ENCODE measurements around the gene ASNSD1. TPM values are rescaled to one million over a fixed set of nuclear protein-coding genes. Genes with fewer than 3 reads are reported as not detected.
A peak's percentile ranks its signal among the peaks of the same experiment; 100 is the strongest.

ASNSD1 gene
- total and polyA plus RNA-seq, 2 of the 13 experiments (the other 11 are each of a cell fraction or from before 2014, with no cell fraction given) = 35.1 to 96.6 TPM

- TF ChIP-seq CREB1 (IDR thresholded peaks at IDR 0.05) (peak; percentile 79), CREB1 (CRISPR knock-in tag; IDR thresholded peaks at IDR 0.05) (peak; percentile 72), MATR3 (CRISPR knock-in tag; IDR thresholded peaks at IDR 0.05) (no peak), ZFP36 (IDR thresholded peaks at IDR 0.05; ENCODE audit: borderline replicate concordance, low read depth, low read length, partially characterized antibody) (no peak), NR2C2 (CRISPR knock-in tag; IDR thresholded peaks at IDR 0.05; ENCODE audit: borderline replicate concordance) (no peak), NFKB2 (CRISPR knock-in tag; IDR thresholded peaks at IDR 0.05; ENCODE audit: borderline replicate concordance) (no peak), PHB2 (IDR thresholded peaks at IDR 0.05; ENCODE audit: partially characterized antibody) (no peak), NCOA2 (CRISPR knock-in tag; IDR thresholded peaks at IDR 0.05) (peak; percentile 86), KAT8 (CRISPR knock-in tag; IDR thresholded peaks at IDR 0.05) (0 out of 2 replicates have a peak, but pooled peaks have one; percentile 26), EP300 (IDR thresholded peaks at IDR 0.05; ENCODE audit: low read depth in 2 of 2, low read length in 2 of 2) (peak in 1 of 2 experiments; percentile 57; a peak in 1 of 4 replicates), EP300 (CRISPR knock-in tag; IDR thresholded peaks at IDR 0.05; ENCODE audit: borderline replicate concordance) (peak; percentile 85), JUN (CRISPR knock-in tag; IDR thresholded peaks at IDR 0.05) (no peak), NR2F1 (CRISPR knock-in tag; IDR thresholded peaks at IDR 0.05) (no peak), ETV6 (CRISPR knock-in tag; conservative IDR thresholded peaks at IDR 0.05) (no peak), BHLHE40 (IDR thresholded peaks at IDR 0.05; ENCODE audit: low read length) (no peak), HMG20A (CRISPR knock-in tag; IDR thresholded peaks at IDR 0.05; ENCODE audit: borderline replicate concordance) (peak; percentile 57; the same call in 1 of the 2 replicates), ARNT (IDR thresholded peaks at IDR 0.05) (no peak)
- TF ChIP-seq, protein P1, sequence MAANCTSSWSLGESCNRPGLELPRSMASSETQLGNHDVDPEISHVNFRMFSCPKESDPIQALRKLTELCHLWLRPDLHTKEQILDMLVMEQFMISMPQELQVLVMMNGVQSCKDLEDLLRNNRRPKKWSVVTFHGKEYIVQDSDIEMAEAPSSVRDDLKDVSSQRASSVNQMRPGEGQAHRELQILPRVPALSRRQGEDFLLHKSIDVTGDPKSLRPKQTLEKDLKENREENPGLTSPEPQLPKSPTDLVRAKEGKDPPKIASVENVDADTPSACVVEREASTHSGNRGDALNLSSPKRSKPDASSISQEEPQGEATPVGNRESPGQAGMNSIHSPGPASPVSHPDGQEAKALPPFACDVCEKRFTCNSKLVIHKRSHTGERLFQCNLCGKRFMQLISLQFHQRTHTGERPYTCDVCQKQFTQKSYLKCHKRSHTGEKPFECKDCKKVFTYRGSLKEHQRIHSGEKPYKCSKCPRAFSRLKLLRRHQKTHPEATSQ (CRISPR knock-in tag; IDR thresholded peaks at IDR 0.05; ENCODE audit: borderline replicate concordance) = no peak
- TF ChIP-seq, protein P2, sequence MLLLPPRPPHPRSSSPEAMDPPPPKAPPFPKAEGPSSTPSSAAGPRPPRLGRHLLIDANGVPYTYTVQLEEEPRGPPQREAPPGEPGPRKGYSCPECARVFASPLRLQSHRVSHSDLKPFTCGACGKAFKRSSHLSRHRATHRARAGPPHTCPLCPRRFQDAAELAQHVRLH (CRISPR knock-in tag; IDR thresholded peaks at IDR 0.05; ENCODE audit: borderline replicate concordance, low read depth) = no peak
- TF ChIP-seq, protein P3, sequence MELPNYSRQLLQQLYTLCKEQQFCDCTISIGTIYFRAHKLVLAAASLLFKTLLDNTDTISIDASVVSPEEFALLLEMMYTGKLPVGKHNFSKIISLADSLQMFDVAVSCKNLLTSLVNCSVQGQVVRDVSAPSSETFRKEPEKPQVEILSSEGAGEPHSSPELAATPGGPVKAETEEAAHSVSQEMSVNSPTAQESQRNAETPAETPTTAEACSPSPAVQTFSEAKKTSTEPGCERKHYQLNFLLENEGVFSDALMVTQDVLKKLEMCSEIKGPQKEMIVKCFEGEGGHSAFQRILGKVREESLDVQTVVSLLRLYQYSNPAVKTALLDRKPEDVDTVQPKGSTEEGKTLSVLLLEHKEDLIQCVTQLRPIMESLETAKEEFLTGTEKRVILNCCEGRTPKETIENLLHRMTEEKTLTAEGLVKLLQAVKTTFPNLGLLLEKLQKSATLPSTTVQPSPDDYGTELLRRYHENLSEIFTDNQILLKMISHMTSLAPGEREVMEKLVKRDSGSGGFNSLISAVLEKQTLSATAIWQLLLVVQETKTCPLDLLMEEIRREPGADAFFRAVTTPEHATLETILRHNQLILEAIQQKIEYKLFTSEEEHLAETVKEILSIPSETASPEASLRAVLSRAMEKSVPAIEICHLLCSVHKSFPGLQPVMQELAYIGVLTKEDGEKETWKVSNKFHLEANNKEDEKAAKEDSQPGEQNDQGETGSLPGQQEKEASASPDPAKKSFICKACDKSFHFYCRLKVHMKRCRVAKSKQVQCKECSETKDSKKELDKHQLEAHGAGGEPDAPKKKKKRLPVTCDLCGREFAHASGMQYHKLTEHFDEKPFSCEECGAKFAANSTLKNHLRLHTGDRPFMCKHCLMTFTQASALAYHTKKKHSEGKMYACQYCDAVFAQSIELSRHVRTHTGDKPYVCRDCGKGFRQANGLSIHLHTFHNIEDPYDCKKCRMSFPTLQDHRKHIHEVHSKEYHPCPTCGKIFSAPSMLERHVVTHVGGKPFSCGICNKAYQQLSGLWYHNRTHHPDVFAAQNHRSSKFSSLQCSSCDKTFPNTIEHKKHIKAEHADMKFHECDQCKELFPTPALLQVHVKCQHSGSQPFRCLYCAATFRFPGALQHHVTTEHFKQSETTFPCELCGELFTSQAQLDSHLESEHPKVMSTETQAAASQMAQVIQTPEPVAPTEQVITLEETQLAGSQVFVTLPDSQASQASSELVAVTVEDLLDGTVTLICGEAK (IDR thresholded peaks at IDR 0.05) = no peak
- TF ChIP-seq, protein P3 (CRISPR knock-in tag; IDR thresholded peaks at IDR 0.05) = no peak
Measured at GRCh38 chr2:189613077-189613636, 48.1 kb upstream of the ASNSD1 start (continued).

All from HepG2 (cell line).